Mesothelial cell of epicardium (in vitro differentiated cells): ENCODE data around the gene NTM. TPM values are rescaled to one million over a fixed set of nuclear protein-coding genes. Genes with fewer than 3 reads are reported as not detected.

ENCODE experiments used
- DNase-seq, 2 experiments: peaks; one replicate each; pipeline ENCODE4 v3.0.0; 2021; ENCODE audit warnings: low spot score in 2 of 2; ENCODE audit not compliant: unreplicated experiment in 2 of 2
- H3K27ac Mint-ChIP-seq: 2 replicates; pipeline ENCODE4 v1.8.0; 2021; ENCODE audit warnings: mixed read lengths
- H3K27me3 Mint-ChIP-seq: 2 replicates; pipeline ENCODE4 v1.8.0; 2021; ENCODE audit warnings: low read depth, mixed read lengths
- H3K36me3 Mint-ChIP-seq: 2 replicates; pipeline ENCODE4 v1.8.0; 2021; ENCODE audit warnings: mixed read lengths
- H3K4me1 Mint-ChIP-seq: 2 replicates; pipeline ENCODE4 v1.8.0; 2021; ENCODE audit warnings: mixed read lengths
- H3K4me3 Mint-ChIP-seq: 2 replicates; pipeline ENCODE4 v1.8.0; 2021; ENCODE audit warnings: mild to moderate bottlenecking, moderate library complexity, mixed read lengths
- H3K9me3 Mint-ChIP-seq: 2 replicates; pipeline ENCODE4 v1.8.0; 2021; ENCODE audit warnings: mixed read lengths
- CTCF ChIP-seq: fragments of 200-600 bp; sonication (generic); IDR thresholded peaks from one replicate; pipeline ENCODE4 v1.5.0; 2021; ENCODE audit warnings: antibody characterized with exemption; ENCODE audit not compliant: unreplicated experiment
- total RNA-seq: library from RNA; stranded (reverse); gene quantifications from 3 replicates; pipeline ENCODE4 v1.2.1, GENCODE V29; 2021

Gene NTM
- total RNA-seq, 1 donor from 2014 or later = 3.9 TPM

GRCh38 chr11:132078264-132079076 is 708.1 kb downstream of the NTM start:
- Mint-ChIP-seq H3K4me3 (no peak overlapping the region), H3K9me3 (peaks cover 17% of the 10 kb centered on the region), H3K27ac (no peak overlapping the region), H3K4me1 (peaks cover 7% of the 10 kb centered on the region), H3K36me3 (no peaks in the 10 kb centered on the region), H3K27me3 (no peaks in the 10 kb centered on the region)
- no peak for DNase-seq
- TF ChIP-seq CTCF = no peak

- no peak for TF ChIP-seq CTCF
- H3K4me3 Mint-ChIP-seq = no peak overlapping the region
Observed at GRCh38 chr11:132080127-132080526, 709.7 kb downstream of the NTM start.

GRCh38 chr11:132082566-132082965 is 712.2 kb downstream of the NTM start:
- Mint-ChIP-seq H3K9me3 (peaks cover 39% of the 10 kb centered on the region), H3K27me3 (no peaks in the 10 kb centered on the region), H3K4me3 (no peak overlapping the region), H3K4me1 (no peaks in the 10 kb centered on the region), H3K27ac (no peak overlapping the region), H3K36me3 (no peaks in the 10 kb centered on the region)
- no peak for TF ChIP-seq CTCF
- DNase-seq = no peak

More at GRCh38 chr11:132080127-132080526, 709.7 kb downstream of the NTM start:
- no peak overlapping the region for H3K27ac Mint-ChIP-seq
- no peaks in the 10 kb centered on the region for H3K27me3 Mint-ChIP-seq
- no peaks in the 10 kb centered on the region for H3K4me1 Mint-ChIP-seq
- no peaks in the 10 kb centered on the region for H3K36me3 Mint-ChIP-seq
- no peak for DNase-seq
- peaks cover 25% of the 10 kb centered on the region for H3K9me3 Mint-ChIP-seq

GRCh38 chr11:132084433-132084832 is 714.0 kb downstream of the NTM start:
- peaks cover 44% of the 10 kb centered on the region for H3K9me3 Mint-ChIP-seq
- no peak for TF ChIP-seq CTCF
- H3K27me3 Mint-ChIP-seq = no peaks in the 10 kb centered on the region
- no peak for DNase-seq
- no peak overlapping the region for H3K27ac Mint-ChIP-seq
- H3K4me1 Mint-ChIP-seq = no peaks in the 10 kb centered on the region
- H3K36me3 Mint-ChIP-seq = no peaks in the 10 kb centered on the region
- H3K4me3 Mint-ChIP-seq = no peak overlapping the region

GRCh38 chr11:132087148-132087547 is 716.7 kb downstream of the NTM start:
- peaks cover 38% of the 10 kb centered on the region for H3K9me3 Mint-ChIP-seq
- no peak for TF ChIP-seq CTCF
- no peaks in the 10 kb centered on the region for H3K36me3 Mint-ChIP-seq
- peaks cover 11% of the 10 kb centered on the region for H3K27me3 Mint-ChIP-seq
- no peak overlapping the region for H3K27ac Mint-ChIP-seq
- no peak overlapping the region for H3K4me3 Mint-ChIP-seq
- DNase-seq = no peak
- no peaks in the 10 kb centered on the region for H3K4me1 Mint-ChIP-seq

- H3K4me1 Mint-ChIP-seq = no peaks in the 10 kb centered on the region
- DNase-seq = no peak
- peaks cover 11% of the 10 kb centered on the region for H3K27me3 Mint-ChIP-seq
- H3K9me3 Mint-ChIP-seq = peaks cover 28% of the 10 kb centered on the region
- H3K4me3 Mint-ChIP-seq = no peak overlapping the region
- no peaks in the 10 kb centered on the region for H3K36me3 Mint-ChIP-seq
- no peak for TF ChIP-seq CTCF
- H3K27ac Mint-ChIP-seq = no peak overlapping the region
Observed at GRCh38 chr11:132088551-132088950, 718.1 kb downstream of the NTM start.
